IPS-NIHi7 (cell line): ENCODE data around the gene SPSB2.
"Not testable (repeated sequence)": the region's sequence is repeated elsewhere in the genome, so short reads cannot be mapped to it uniquely, and the experiment has no call there.

ENCODE experiments used
- DNase-seq: peaks from one replicate; pipeline ENCODE4 v3.0.0; 2012; ENCODE audit warnings: mixed read lengths; ENCODE audit errors: extremely low spot score

SPSB2 gene

DNA sequence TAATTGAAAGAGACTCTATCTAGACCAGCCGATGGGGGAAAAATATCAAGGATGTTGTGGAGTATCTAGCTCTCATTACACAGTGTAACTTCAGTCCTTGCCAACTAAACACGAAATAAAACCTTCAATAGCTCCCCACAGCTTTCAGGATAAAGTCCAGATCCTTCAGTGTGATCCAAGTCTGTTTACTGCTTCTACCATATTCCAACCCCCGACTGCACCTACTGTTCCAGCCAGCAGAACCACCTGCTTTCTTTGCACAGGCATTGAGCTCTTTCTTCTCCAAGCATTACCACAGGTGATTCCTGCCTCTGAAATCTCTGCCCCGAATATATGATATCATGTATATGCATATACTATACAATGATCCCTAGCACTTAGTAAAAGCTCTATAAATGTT is 29.3 kb upstream of the SPSB2 start:
- DNase-seq, result no peak

DNA sequence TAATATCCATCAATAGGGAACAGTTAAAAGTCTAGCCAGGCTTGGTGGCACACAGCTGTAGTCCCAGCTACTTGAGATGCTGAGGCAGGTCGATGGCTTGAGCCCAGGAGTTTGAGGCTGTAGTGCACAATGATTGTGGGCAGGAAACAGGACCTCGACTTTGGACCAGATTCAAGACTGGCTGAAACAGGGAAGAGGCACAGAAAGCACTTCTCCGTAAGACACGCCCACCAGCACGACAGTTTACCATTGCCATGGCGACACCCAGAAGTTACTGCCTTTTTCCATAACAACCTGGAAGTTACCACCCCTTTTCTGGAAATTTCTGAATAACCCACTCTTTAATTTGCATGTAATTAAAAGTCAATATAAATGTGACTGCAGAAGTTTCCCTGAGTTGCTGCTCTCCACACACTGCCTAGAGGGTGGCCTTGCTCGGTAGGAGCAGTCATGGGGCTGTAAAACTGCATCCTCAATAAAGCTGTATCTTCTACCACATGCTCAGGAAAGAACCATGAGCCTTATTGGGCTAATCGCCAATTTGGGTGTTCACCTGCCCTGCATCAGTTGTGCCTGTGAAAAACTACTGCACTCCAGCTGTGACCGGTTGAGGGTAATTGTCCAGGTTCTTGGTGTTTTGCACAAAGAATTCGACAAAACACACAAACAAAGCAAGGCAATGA is 26.9 kb upstream of the SPSB2 start:
- no peak for DNase-seq

DNA sequence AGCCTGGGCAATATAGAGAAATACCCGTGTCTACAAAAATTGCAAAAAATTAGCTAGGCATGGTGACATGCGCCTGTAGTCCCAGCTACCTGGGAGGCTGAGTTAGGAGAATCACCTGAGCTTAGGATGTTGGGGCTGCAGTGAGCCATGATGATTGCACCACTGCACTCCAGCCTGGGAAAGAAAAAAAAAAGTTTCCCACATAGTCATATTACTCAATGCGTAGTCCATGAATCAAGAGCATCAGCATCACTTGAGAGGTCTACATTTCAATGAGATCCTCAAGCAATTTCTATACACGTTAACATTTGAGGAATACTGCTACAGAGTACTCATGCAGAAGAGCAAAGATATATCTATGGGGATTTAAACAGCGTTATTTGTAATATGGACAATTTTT is 26.3 kb upstream of the SPSB2 start:
- DNase-seq, result no peak

DNA sequence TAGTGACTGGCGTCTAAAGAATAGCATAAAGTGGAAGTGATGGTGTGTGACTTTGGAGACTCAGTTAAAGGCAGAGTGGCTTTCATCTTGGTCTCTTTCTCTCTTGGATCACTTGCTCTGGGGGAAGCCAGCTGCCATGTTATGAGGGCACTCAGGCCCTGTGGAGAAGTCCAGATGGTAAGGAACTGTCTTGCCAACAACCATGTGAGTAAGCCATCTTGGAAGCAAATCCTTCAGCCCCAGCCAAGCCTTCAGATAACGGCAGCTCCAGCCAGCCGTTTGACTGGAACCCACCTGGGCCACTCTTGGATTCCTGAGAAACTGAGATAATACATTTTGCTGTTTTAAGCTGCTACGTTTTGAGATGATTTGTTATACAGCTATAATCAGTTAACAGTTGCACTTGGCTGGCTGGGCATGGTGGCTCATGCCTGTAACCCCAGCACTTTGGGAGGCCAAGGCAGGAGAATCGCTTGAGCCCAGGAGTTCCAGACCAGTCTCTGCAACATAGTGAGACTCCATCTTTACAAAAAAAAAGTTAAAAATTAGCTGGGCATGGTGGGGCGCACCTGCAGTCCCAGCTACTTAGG is 23.8 kb upstream of the SPSB2 start:
- DNase-seq, result no peak

DNA sequence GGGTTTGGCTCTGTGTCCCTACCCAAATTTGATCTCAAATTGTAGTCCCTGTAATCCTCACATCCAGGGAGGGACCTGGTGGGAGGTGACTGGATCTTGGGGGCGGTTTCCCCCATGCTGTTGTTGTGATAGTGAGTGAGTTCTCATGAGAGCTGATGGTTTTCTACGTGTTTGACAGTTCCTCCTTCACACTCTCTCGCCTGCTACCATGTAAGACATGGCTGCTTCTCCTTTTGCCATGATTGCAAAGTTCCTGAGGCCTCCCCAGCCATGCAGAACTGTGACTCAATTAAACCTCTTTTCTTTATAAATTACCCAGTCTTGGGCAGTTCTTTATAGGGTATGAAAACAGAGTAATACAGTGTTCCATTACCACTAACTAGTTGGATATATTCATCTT is 21.2 kb upstream of the SPSB2 start:
- no peak for DNase-seq

DNA sequence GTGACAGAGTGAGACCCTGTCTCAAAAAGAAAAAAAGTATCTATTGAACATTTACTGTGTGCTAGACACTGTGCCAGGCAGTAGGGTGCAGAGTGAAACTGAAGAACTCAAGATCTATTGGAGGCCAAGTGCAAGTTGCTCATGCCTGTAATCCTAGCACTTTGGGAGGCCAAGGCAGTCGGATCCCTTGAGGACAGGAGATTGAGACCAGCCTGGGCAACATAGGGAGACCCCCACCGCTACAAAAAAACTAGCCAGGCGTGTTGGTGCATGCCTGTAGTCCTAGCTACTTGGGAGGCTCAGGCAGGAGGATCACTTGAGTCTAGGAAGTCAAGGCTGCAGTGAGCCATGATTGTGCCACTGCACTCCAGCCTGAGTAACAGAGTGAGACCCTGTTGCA is 19.6 kb upstream of the SPSB2 start:
- not testable (repeated sequence) for DNase-seq

DNA sequence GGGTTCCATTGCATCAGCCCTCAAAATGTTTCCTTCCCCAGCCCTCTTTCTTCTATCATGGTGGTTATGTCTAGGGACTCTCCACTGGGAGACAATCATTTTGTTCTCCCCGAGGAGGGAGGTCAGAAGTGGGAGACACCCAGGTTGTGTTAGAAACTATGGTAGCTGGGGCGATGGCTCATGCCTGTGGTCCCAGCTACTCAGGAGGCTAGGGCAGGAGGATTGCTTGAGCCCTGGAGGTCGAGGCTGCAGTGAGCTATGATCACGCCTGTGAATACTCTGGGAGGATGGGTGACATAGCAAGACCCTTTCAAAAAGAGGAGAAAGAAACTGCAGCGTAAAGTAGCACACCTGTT is 18.5 kb upstream of the SPSB2 start:
- no peak for DNase-seq

DNA sequence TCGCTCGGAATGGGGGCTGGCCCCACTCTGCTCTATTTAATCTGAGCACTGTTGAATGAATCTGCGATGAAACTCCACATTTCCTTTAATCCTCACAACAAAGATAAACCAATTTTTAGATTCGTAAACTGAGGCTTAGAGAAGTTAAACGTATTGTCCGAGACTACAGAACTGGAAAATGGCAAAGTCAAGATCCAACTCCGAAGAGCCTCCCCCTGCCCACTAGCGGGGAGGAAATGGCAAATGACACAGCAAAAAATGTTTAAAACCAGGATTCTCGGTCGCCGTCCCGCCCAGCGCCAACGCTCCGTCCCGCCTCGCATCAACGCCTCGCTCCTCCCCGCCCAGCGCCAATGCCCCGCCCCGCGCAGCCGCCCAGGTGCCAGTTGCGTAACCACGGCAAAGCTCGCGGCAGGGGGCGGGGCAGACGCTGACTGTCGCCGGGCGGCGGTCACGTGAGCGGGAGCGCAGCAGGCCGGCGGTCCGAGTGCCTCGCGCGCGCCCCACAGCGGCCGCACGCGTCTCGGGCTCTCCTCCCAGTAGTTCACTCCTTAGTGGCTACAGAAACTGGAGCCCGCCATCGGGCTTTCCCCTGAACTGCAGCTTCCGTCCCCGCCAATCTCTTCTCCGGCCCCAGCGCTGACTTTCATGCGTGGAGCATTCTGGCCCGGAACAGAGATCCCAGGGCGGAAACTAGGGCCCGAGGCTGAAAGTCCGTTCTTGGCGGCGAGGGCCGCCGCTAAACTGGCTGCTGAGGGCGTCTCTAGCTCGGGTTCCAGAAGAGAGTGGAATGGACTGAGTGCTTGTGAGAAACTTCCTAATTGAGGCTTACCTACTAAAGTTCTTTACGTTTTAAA is 17.9 kb upstream of the SPSB2 start:
- DNase-seq, result peak; percentile 91

DNA sequence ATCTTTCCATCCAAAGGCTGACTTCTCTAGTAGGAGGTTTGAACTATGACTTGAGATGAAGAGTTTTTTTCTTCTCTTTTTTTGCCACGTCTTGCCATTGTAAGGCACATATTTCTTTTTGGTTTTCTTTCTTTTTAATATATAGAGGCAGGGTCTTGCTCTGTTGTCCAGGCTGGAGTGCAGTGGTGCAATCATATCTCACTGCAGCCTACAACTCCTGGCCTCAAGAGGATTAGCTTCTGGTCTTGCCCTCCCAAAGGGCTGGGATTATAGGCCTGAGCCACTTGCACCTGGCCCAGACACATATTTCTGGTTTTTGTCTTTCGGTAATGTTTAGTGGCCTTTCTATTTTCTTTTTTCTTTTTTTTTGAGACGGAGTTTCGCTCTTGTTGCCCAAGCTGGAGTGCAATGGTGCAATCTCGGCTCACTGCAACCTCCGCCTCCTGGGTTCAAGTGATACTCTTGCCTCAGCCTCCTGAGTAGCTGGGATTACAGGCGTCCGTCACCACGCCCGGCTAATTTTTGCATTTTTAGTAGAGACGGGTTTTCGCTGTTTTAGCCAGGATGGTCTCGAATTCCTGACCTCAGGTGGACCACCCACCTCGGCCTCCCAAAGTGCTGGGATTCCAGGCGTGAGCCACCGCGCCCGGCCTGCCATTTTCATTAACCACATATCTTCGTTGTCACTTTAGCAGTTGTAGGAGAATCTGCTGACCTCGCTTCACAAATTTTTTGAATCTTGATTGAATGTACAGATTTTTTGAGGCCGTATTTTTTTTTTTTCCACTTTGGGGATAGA is 16.9 kb upstream of the SPSB2 start:
- not testable (repeated sequence) for DNase-seq

DNA sequence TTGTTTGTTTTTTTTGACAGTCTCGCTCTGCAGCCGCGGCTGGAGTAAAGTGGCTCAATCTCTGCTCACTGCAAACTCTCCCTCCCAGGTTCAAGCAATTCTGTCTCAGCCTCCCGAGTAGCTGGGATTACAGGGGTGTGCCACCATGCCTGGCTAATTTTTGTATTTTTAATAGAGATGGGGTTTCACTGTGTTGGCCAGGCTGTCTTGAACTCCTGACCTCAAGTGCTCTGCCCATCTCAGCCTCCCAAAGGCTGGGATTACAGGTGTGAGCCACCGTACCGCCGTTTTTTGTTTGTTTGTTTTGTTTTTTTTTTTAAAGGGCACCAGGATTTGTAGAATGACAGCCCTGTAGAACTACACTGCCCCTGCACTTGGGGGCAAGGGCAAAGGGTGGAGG is 15.7 kb upstream of the SPSB2 start:
- not testable (repeated sequence) for DNase-seq

DNA sequence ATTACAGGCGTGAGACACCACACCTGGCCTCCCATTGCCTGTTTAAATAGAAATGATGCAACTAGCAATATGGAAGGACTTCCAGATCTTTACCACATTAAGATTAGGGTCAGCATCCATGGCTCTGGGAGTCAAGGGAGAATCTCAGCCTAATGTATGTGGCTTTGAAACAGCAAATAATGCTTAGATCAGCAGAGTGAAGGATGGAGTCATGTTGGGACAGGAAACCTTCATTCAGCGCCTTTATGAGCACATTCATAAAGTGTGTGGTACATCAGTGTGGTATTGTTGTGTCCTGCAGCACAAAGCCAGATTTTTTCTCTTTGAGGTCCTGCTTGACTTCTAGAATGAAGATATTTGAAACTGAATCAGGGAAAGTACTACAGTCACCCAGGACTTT is 15.3 kb upstream of the SPSB2 start:
- no peak for DNase-seq

DNA sequence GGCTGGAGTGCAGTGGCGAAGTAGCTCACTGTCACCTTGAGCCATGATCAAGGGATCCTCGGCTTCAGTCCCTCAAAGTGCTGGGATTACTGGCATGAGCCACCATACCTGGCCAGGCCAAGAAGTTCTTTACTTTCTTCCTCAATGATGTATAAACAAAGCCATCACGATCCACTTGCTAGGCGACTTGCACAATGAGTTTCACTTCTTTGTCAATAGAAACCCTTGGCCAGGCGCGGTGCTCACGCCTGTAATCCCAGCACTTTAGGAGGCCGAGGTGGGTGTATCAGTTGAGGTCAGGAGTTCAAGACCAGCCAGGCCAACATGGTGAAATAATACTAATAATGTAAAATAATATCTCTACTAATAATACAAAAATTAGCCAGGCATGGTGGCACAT is 14.4 kb upstream of the SPSB2 start:
- no peak for DNase-seq

DNA sequence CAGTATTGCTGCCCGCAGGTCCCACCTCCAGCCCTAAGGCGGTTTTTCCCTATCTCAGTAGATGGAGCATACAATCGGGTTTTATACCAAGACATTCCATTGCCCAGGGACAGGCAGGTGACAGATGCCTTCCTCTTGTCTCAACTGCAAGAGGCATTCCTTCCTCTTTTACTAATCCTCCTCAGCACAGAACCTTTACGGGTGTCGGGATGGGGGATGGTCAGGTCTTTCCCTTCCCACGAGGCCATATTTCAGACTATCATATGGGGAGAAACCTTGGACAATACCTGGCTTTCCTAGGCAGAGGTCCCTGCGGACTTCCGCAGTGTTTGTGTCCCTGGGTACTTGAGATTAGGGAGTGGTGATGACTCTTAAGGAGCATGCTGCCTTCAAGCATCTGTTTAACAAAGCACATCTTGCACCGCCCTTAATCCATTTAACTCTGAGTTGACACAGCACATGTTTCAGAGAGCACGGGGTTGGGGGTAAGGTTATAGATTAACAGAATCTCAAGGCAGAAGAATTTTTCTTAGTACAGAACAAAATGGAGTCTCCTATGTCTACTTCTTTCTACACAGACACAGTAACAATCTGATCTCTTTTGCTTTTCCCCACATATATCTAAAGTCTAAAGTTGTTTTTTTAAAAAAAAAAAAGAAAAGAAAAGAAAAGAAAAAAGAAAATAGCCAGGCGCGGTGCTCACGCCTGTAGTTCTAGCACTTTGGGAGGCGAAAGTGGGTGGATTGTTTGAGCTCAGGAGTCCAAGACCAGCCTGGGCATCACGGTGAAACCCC is 13.3 kb upstream of the SPSB2 start:
- DNase-seq, result not testable (repeated sequence)

DNA sequence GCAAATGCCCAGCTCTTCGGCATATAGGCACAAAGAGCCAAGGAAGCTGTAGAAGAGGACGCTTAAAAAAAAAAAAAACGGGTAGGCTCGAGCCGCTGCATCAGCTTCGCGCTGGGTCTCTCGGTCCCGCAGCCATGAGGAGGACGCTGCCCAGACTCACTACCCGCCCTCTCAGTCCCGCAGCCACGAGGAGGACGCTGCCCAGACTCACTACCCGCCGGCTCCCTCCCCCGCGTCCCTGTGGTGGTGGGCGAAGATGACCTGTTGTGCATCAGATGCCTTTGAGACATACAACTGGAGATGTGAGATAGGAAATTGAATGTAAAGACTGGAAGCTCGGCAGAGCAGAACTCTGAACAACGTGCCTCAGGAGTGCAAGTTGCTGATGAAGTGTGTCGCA is 11.4 kb upstream of the SPSB2 start:
- DNase-seq, result no peak

DNA sequence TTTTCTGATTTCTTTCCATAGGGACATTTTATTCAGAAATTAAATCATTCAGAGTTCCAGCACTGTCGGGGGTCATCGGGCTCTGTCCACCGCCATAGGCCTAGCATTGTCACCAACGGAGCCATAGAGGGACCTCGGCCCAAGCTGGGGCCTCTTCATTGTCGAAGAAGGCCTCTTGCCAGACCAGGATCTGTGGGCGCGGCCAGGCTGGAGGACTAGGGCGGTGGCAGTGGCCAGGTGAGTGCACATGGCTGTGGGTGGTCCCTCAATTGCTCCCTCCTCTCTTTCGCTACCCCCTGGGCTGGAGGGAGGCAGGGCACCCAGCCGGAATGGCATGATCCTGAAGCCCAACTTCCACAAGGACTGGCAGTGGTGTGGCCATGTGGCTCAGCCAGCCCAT is 10.6 kb upstream of the SPSB2 start:
- no peak for DNase-seq

DNA sequence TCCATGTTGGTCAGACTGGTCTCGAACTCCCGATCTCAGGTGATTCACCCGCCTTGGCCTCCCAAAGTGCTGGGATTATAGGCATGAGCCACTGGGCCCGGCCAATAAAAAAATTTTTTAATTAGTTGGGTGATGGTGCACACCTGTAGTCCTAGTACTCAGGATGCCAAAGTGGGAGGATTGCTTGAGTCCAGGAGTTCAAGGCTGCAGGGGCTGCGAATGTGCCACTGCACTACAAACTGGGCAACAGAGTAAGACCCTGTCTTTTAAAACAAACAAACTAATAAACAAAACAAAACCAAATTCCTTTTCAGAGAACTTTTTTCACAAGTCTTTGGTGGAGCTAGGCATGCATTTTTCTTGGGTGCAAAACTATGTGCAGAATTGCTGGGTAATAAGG is 10.1 kb upstream of the SPSB2 start:
- no peak for DNase-seq

DNA sequence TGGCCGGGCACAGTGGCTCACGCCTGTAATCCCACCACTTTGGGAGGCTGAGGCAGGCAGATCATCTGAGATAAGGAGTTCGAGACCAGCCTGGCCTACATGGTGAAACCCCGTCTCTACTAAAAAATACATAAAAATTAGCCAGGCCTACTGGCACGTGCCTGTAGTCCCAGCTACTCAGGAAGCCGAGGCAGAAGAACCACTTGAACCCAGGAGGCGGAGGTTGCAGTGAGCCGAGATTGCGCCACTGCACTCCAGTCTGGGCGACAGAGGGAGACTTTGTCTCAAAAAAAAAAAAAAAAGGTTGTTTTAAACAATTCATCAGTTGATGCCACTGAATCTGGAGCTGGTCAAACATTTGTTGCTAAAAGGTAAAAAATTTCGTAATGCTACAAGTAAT is 6.7 kb upstream of the SPSB2 start:
- not testable (repeated sequence) for DNase-seq

DNA sequence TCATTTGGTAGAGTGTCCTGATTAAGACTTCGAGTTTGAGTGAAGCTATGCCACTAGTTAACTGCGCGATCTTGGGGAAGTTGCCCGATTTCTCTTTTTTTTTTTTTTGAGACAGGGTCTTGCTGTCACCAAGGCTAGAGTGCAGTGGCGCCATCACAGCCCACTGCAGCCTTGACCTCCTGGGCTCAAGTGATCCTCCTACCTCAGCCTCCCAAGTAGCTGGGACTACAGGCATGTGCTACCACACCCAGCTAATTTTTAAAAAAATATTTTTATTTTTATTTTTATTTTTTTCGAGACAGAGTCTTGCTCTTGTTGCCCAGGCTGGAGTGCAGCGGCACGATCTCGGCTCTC is 889 bp upstream of the SPSB2 start:
- not testable (repeated sequence) for DNase-seq

DNA sequence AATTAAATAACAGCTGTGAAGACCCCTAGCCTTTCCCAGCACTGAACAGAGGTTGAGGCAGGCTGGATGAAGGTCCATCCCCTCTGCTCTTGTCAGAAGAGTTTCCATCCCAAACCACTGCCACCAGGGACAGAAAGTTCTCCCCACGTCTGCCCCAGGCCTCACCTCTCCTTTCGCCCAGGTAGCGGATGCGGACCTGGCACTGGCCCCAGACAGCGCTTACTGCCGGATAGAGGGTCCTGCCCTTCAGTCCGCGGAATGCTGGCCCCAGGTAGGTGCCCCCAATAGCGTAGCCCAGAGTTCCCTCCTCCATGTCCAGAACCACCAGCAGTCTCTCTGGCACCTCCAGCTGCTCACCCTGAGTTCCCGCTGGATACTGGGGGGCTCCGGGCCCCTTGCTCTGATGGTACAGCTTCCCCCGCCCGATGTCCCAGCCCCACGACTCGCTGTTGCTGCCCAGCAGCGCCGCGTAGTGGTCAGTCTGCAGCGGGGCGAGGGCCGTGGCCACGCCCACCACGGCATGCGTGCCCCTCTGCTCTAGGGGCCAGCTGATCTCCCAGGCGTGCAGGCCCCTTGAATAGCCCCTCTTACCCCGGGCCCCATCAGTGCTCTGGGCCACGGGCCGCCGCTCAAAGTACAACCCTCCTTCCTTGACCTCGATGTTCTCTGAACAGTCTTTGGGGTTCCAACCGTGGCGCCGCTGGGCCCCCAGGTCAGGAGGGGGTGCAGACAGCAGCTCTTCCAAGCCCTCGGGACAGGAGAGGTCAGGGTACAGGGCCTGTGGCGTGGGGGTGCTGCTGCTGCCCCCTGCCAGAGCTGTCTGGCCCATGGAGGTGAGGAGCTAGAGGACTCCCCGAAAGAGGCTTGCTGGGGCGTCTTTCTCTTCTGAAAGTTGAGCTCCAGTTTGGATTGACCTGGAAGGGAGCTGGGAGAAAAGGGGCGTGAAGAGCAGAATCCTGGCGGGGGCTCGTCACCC is 742 bp downstream of the SPSB2 start:
- DNase-seq, result peak; percentile 78
